Kidney epithelial cell (primary cell): ENCODE measurements around the gene VPS37C. TPM values are rescaled to one million over a fixed set of nuclear protein-coding genes. Genes with fewer than 3 reads are reported as not detected.

Experiments used
- DNase-seq: peaks from one replicate; pipeline ENCODE4 v3.0.0-alpha.2; 2010; ENCODE audit warnings: low read depth
- H3K27me3 ChIP-seq: 2 replicates; pipeline ENCODE4 v1.6.0; 2011; ENCODE audit warnings: low read length; ENCODE audit not compliant: control insufficient read depth, insufficient read depth
- H3K36me3 ChIP-seq: 2 replicates; pipeline ENCODE4 v1.5.1; 2011; ENCODE audit warnings: low read length; ENCODE audit not compliant: control insufficient read depth, insufficient read depth
- H3K4me3 ChIP-seq: 2 replicates; pipeline ENCODE4 v1.5.1; 2011; ENCODE audit warnings: low read depth, mild to moderate bottlenecking, control low read depth, low read length
- CTCF ChIP-seq: IDR thresholded peaks from 2 replicates; pipeline ENCODE4 v1.5.1; 2011; ENCODE audit warnings: mild to moderate bottlenecking, moderate library complexity, low read length, control low read depth, inconsistent platforms; ENCODE audit not compliant: insufficient read depth, poor library complexity, severe bottlenecking
- total RNA-seq: library from RNA; depleted of rRNA; stranded (reverse); fragments of >200 nt; gene quantifications from 2 replicates; pipeline ENCODE4 v1.2.3, GENCODE V29; 2015

VPS37C gene
- total RNA-seq, 1 donor from 2014 or later, result 24.4 TPM

- DNase-seq, result no peak
- no peak for TF ChIP-seq CTCF
- H3K4me3 ChIP-seq, result no peak overlapping the region
- H3K27me3 ChIP-seq, result peaks cover 8% of the 10 kb centered on the region
- no peaks in the 10 kb centered on the region for H3K36me3 ChIP-seq
Measured at GRCh38 chr11:61118406-61118805, 42.8 kb downstream of the VPS37C start.

- Histone ChIP-seq H3K27me3 (peaks cover 8% of the 10 kb centered on the region), H3K36me3 (no peaks in the 10 kb centered on the region), H3K4me3 (no peak overlapping the region)
- DNase-seq, result no peak
- no peak for TF ChIP-seq CTCF
Measured at GRCh38 chr11:61118004-61118403, 43.2 kb downstream of the VPS37C start.

- Histone ChIP-seq H3K27me3 (peaks cover 8% of the 10 kb centered on the region), H3K36me3 (no peaks in the 10 kb centered on the region), H3K4me3 (no peak overlapping the region)
- DNase-seq, result no peak
- no peak for TF ChIP-seq CTCF
Measured at GRCh38 chr11:61117168-61117520, 44.1 kb downstream of the VPS37C start.

GRCh38 chr11:61116426-61117167 lies 44.6 kb downstream of the VPS37C start:
- no peak for TF ChIP-seq CTCF
- Histone ChIP-seq H3K36me3 (no peaks in the 10 kb centered on the region), H3K27me3 (peaks cover 7% of the 10 kb centered on the region), H3K4me3 (no peak overlapping the region)
- DNase-seq, result no peak

GRCh38 chr11:61115498-61116224 lies 45.6 kb downstream of the VPS37C start:
- TF ChIP-seq CTCF, result no peak
- Histone ChIP-seq H3K4me3 (no peak overlapping the region), H3K27me3 (peaks cover 4% of the 10 kb centered on the region), H3K36me3 (no peaks in the 10 kb centered on the region)
- DNase-seq, result no peak

GRCh38 chr11:61114913-61115312 lies 46.3 kb downstream of the VPS37C start:
- TF ChIP-seq CTCF, result no peak
- Histone ChIP-seq H3K27me3 (peaks cover 4% of the 10 kb centered on the region), H3K4me3 (no peak overlapping the region), H3K36me3 (no peaks in the 10 kb centered on the region)
- DNase-seq, result no peak
